ENCODE data around the gene MCU. TPM values are rescaled to one million over a fixed set of nuclear protein-coding genes. Genes with fewer than 3 reads are reported as not detected.

Gene MCU
- total and polyA plus RNA-seq, 2 of the 8 experiments (the other 6 are each of a cell fraction or from before 2014, with no cell fraction given), result 51.6 to 62.2 TPM

DNA sequence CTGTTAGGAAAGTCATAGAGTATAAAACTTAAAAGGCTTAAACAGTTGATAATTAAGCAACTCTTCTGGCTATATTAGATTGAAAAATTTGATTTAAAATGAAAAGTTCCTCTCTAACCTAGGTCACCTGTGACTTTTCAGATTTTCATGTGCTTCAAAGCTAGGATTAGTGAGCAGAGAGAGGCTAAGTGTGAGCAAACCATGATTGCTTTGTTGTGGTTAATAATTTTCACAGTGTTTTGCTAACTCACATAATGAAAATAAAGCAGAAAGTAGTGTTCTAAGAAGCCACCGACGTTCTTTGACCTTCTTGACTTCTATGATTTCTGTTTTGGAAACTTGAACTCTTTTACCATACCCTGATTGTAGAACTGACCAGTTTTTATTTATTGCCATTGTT is 126.1 kb downstream of the MCU start (continued):
- TF ChIP-seq SIX5 (IDR thresholded peaks at IDR 0.05; ENCODE audit: low read depth, low read length), result no peak
